Astrocyte (in vitro differentiated cells and primary cell): ENCODE data around the gene NPIPB8. TPM values are rescaled to one million over a fixed set of nuclear protein-coding genes. Genes with fewer than 3 reads are reported as not detected.
"Not testable (repeated sequence)": the region's sequence is repeated elsewhere in the genome, so short reads cannot be mapped to it uniquely, and the experiment has no call there.

Source experiments
- DNase-seq: peaks from one replicate; pipeline ENCODE4 v3.0.0-alpha.2; 2010; ENCODE audit warnings: low read depth
- FAIRE-seq: peaks from 2 replicates; lab custom pipeline; 2011; peaks lifted over from hg19 to GRCh38; lab: Jason Lieb, UNC
- H2AFZ ChIP-seq: 2 replicates; pipeline ENCODE4 v1.6.0; 2012; ENCODE audit warnings: low read depth, low read length, inconsistent platforms
- H3K27ac ChIP-seq: 2 replicates; pipeline ENCODE4 v1.5.1; 2011; ENCODE audit warnings: low read depth, low read length, inconsistent platforms
- H3K27me3 ChIP-seq: 2 replicates; pipeline ENCODE4 v1.6.0; 2011; ENCODE audit warnings: low read length, inconsistent platforms; ENCODE audit not compliant: insufficient read depth
- H3K36me3 ChIP-seq: 2 replicates; pipeline ENCODE4 v1.5.1; 2011; ENCODE audit warnings: low read length, inconsistent platforms; ENCODE audit not compliant: insufficient read depth
- H3K4me1 ChIP-seq: 2 replicates; pipeline ENCODE4 v1.5.1; 2011; ENCODE audit warnings: low read length, inconsistent platforms; ENCODE audit not compliant: insufficient read depth
- H3K4me2 ChIP-seq: 2 replicates; pipeline ENCODE4 v1.6.0; 2012; ENCODE audit warnings: low read length, inconsistent platforms
- H3K4me3 ChIP-seq: 2 replicates; pipeline ENCODE4 v1.5.1; 2011; ENCODE audit warnings: low read depth, mild to moderate bottlenecking, low read length, inconsistent platforms; ENCODE audit not compliant: insufficient read depth
- H3K79me2 ChIP-seq: 2 replicates; pipeline ENCODE4 v1.6.0; 2012; ENCODE audit warnings: mild to moderate bottlenecking, low read length, inconsistent platforms; ENCODE audit not compliant: insufficient read depth
- H3K9ac ChIP-seq: 2 replicates; pipeline ENCODE4 v1.6.0; 2012; ENCODE audit warnings: mild to moderate bottlenecking, low read length, inconsistent platforms
- H3K9me3 ChIP-seq: 2 replicates; pipeline ENCODE4 v1.5.1; 2012; ENCODE audit warnings: low read depth, mild to moderate bottlenecking, low read length, inconsistent platforms; ENCODE audit not compliant: insufficient read depth
- H4K20me1 ChIP-seq: 2 replicates; pipeline ENCODE4 v1.6.0; 2012; ENCODE audit warnings: low read length, inconsistent platforms; ENCODE audit not compliant: insufficient read depth
- H3K27ac Mint-ChIP-seq: one replicate; pipeline ENCODE4 v1.8.0; 2021; ENCODE audit warnings: mild to moderate bottlenecking, mixed read lengths; ENCODE audit not compliant: unreplicated experiment
- H3K27me3 Mint-ChIP-seq: one replicate; pipeline ENCODE4 v1.8.0; 2021; ENCODE audit warnings: low read depth, mixed read lengths; ENCODE audit not compliant: unreplicated experiment
- H3K36me3 Mint-ChIP-seq: one replicate; pipeline ENCODE4 v1.8.0; 2021; ENCODE audit warnings: low read depth, mixed read lengths; ENCODE audit not compliant: unreplicated experiment
- H3K4me1 Mint-ChIP-seq: one replicate; pipeline ENCODE4 v1.8.0; 2021; ENCODE audit warnings: low read depth, mixed read lengths; ENCODE audit not compliant: unreplicated experiment
- H3K4me3 Mint-ChIP-seq: one replicate; pipeline ENCODE4 v1.8.0; 2021; ENCODE audit warnings: mild to moderate bottlenecking, moderate library complexity, mixed read lengths; ENCODE audit not compliant: unreplicated experiment
- H3K9me3 Mint-ChIP-seq: one replicate; pipeline ENCODE4 v1.8.0; 2021; ENCODE audit warnings: mild to moderate bottlenecking, mixed read lengths; ENCODE audit not compliant: unreplicated experiment
- CTCF ChIP-seq: IDR thresholded peaks from 2 replicates; pipeline ENCODE4 v1.5.1; 2011; ENCODE audit warnings: low read depth, mild to moderate bottlenecking, inconsistent platforms, low read length, moderate library complexity; ENCODE audit not compliant: insufficient read depth
- total RNA-seq: library from RNA; stranded (reverse); gene quantifications from 2 replicates; pipeline ENCODE4 v1.2.1, GENCODE V29; 2021

Gene NPIPB8
- total RNA-seq, 1 donor from 2014 or later: not detected

DNA sequence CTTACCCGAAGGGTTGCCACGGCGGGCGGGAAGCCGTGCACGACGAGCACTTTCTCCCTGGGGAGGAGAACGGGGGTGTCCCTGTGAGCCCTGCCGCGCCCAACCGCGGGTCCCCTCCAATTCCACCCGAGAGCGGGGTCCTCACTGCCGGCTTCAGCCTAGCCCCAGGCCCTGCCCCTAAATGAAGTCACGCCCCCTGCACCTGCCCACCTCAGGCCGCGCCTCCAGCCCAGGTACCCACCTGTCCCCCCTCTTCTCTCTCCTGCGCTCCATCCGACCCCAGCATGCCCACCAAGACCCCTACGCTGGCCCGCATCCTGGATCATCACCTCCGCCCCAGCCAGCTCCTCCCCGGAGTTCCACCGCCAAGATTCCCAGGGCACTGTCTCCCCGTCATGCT lies 24.0 kb upstream of the NPIPB8 start:
- not testable (repeated sequence) for H3K4me3 Mint-ChIP-seq, H3K4me1 ChIP-seq, FAIRE-seq, H3K9me3 ChIP-seq, H3K9ac ChIP-seq, H3K36me3 Mint-ChIP-seq, H3K27me3 ChIP-seq, H4K20me1 ChIP-seq, H3K27ac Mint-ChIP-seq, H3K79me2 ChIP-seq, H3K4me2 ChIP-seq, H3K36me3 ChIP-seq, H3K4me3 ChIP-seq, H2AFZ ChIP-seq, DNase-seq, H3K27ac ChIP-seq, H3K9me3 Mint-ChIP-seq, H3K4me1 Mint-ChIP-seq
- H3K27me3 Mint-ChIP-seq: peaks cover 12% of the 10 kb centered on the region

DNA sequence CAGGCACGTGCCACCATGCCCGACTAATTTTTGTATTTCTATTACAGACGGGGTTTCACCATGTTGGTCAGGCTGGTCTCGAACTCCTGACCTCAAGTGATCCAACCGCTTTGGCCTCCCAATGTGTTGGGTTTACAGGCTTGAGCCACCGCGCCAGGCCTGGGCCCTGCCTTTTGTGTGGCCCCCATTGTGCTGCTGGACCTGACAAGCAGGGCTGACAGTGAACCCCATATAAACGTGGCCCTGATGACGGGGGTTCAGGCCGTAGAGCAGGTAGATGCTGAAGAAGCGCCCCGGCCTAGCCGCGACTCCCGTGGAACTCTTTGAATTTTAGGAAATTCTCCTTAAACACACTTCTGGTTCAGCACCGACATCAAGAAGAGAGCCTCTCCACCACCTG lies 23.3 kb upstream of the NPIPB8 start:
- not testable (repeated sequence) for H3K4me1 ChIP-seq, H3K27ac Mint-ChIP-seq, H3K4me3 ChIP-seq, H3K9me3 ChIP-seq, H2AFZ ChIP-seq, H3K9me3 Mint-ChIP-seq, H3K9ac ChIP-seq, H3K27ac ChIP-seq, H3K79me2 ChIP-seq, H3K36me3 ChIP-seq, DNase-seq, H3K4me2 ChIP-seq, H3K27me3 ChIP-seq, H4K20me1 ChIP-seq, H3K36me3 Mint-ChIP-seq, H3K4me3 Mint-ChIP-seq, FAIRE-seq, H3K4me1 Mint-ChIP-seq
- H3K27me3 Mint-ChIP-seq: peaks cover 12% of the 10 kb centered on the region

DNA sequence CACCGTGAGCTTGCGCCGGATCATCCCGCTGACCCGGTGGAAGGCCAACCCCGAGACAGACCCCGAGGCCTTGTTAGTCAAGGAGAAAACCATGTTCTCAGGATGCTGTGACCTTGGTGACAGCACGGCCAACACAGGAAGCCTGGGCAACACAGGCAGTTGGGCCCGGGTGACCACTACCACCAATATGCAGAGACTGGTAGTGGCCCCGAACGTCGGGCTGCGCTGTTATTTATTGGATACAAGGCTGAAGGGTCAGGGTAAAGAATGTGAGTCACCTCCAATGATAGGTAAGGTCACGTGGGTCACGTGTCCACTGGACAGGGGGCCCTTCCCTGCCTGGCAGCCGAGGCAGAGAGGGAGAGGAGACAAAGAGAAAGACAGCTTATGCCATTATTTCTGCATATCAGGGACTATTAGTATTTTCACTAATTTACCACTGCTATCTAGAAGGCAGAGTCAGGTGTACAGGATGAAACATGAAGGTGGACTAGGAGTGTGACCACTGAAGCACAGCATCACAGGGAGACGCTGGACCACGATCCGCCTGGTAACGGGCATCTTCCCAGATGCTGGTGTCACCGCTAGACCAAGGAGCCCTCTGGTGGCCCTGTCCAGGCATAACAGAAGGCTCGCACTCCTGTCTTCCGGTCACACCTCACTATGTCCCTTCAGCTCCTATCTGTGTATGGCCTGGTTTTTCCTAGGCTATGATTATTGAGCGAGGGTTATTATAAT lies 22.2 kb upstream of the NPIPB8 start:
- not testable (repeated sequence) for H3K4me3 Mint-ChIP-seq, H3K27ac Mint-ChIP-seq, H3K36me3 ChIP-seq, H3K27me3 ChIP-seq, H3K9me3 ChIP-seq, H3K9me3 Mint-ChIP-seq, H2AFZ ChIP-seq, H3K36me3 Mint-ChIP-seq, FAIRE-seq, H3K4me1 ChIP-seq, H3K27ac ChIP-seq, H3K4me3 ChIP-seq, H3K4me2 ChIP-seq, H3K9ac ChIP-seq, H3K4me1 Mint-ChIP-seq, H4K20me1 ChIP-seq, H3K79me2 ChIP-seq
- peaks cover 12% of the 10 kb centered on the region for H3K27me3 Mint-ChIP-seq
- peak; percentile 6 for DNase-seq
- peak; percentile 42 for TF ChIP-seq CTCF

DNA sequence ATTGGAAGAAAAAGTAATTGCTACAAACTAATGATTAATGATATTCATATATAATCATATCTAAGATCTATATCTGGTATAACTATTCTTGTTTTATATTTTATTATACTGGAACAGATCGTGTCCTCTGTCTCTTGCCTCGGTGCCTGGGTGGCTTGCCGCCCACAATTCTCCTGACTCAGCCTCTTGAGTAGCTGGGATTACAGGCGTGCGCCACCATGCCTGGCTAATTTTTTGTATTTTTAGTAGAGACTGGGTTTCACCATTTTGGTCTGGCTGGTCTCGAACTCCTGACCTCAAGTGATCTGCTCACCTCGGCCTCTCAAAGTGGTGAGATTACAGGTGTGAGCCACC lies 21.7 kb upstream of the NPIPB8 start:
- H3K27me3 Mint-ChIP-seq: peaks cover 12% of the 10 kb centered on the region
- not testable (repeated sequence) for H3K36me3 Mint-ChIP-seq, H3K9me3 ChIP-seq, H3K4me3 Mint-ChIP-seq, H3K27me3 ChIP-seq, H3K27ac ChIP-seq, DNase-seq, H3K36me3 ChIP-seq, H3K4me1 Mint-ChIP-seq, H3K79me2 ChIP-seq, H3K4me2 ChIP-seq, H3K4me1 ChIP-seq, H3K4me3 ChIP-seq, H3K9ac ChIP-seq, FAIRE-seq, H4K20me1 ChIP-seq, H2AFZ ChIP-seq, H3K27ac Mint-ChIP-seq, H3K9me3 Mint-ChIP-seq
